ENCODE results near the gene UTP15.

UTP15 gene

GRCh38 chr5:73565969-73566547 is 515 bp downstream of the UTP15 start:
- DNase-seq, result no peak

- no peak for DNase-seq
Observed at GRCh38 chr5:73582285-73583145, 17.0 kb downstream of the UTP15 start.

DNA sequence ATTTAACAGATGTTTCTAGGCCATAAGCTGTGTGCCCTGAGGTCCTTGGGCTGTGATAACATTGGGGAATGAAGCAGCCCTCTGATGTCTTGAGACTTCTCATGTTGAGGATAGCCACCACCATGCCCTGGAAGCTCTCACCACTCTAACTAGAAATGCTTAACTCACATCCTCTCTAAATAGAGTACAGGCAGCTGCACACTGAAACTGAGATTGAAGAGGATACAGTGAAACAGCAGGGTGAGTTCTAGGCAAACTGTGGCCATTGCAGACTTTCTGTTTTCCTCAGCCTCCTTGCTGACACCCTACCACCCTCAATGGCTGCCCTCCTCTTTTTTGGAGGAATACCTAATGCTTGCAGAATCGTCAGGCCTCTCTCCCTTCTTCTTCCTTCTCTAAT is 22.4 kb downstream of the UTP15 start:
- DNase-seq, result no peak

DNA sequence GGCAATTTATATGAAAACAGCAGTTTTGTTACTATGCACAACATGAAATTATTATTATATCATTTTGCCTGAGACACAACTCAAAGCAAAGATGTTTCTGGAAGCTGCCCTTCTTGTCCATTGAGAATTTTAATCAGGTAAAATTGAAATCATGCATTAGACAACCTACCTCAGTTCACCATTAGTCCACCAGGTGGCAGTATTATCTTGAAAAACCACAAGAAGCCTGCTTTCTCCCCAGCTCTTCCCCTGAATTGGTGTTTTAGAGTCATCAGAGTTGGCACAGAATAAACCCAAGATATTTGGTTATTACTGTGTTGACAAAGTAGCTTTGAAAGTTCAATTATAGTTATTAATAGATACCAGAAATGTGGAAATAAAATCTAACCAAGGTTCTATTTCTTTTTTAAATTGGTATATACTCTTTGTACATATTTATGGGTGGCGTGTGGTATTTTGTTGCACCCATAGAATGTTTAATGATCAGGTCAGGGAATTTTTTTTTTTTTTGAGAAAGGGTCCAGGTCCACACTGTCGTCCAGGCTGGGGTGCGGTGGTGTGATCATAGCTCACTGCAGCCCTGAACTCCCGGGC is 25.7 kb downstream of the UTP15 start:
- peak; percentile 83 for DNase-seq

DNA sequence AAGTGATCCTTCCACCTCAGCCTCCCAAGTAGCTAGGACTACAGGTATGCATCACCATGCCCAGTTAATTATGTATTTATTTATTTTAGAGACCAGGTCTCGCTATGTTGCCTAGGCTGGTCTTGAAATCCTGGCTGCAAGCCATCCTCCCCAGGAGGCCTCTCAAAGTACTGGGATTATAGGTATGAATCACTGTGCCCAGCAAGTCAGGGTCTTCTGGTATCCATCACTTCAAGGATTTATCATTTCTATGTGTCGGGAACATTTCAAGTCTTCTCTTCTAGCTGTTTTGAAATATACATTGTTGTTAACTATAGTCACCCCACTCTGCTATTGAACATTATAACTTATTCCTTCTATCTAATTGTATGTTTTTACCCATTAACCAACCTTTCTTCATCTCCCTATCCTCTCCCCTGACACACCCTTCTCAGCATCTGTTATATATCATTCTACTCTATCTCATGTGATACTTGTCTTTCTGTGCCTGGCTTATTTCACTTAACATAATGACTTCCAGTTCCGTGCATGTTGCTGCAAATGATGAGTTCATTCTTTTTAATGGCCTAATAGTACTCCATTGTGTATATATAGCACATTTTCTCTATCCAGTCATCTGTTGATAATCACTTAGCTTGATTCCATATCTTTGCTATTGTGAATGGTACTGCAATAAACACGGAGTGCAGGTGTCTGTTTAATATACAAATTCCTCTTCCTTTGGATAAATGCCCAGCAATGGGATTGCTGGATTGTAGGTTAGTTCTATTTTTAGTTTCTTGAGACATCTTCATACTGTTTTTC is 26.4 kb downstream of the UTP15 start:
- no peak for DNase-seq

GRCh38 chr5:73592551-73592950 is 27.0 kb downstream of the UTP15 start:
- DNase-seq, result no peak

DNA sequence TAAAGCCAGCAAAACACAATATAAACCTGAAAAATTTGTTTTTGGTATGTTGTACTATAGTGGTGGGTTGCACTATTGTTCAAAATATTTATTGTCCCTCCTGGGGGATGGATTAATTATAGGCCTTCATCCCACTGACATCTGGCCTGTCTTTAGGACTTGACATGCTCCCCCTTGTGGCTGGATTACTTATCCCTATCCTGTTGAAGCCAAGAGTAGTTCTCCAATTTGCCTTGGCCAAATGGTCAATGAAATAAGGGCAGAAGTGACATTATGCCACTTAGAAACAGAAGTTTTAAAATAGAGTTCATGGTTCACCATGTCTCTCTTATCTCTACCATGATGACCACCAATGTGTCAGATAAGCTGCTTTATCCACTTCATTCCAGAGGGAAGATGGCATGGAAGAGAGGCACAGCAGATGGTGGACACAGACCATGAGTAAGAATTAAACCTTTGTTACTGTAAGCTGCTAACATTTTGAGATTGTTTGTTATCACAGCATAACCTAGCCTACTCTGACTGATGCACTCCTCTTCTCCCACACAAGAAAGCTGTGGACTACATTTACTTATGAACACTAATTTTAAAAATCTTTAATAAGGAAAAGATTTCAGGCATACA is 31.3 kb downstream of the UTP15 start:
- peak; percentile 10 for DNase-seq

DNA sequence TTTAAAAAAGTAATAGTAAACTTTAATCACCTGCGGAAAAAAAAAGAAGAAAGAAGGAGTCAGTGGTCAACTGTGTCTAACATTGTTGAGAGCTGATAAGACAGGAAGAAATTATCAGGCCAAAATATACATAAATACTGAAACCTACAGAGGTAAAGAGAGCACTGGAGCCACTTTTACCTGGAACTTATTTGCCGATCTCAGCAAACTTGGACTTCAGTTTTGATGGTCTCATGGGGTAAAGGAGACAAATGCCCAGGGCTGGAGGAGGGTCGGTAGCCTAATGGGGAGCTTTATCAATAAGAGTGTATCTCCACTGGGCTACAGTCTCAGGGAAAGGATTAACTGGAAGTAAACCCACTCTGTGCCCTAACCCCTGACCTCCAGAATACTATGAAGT is 33.8 kb downstream of the UTP15 start:
- no peak for DNase-seq

- no peak for DNase-seq
Observed at GRCh38 chr5:73603998-73604397, 38.5 kb downstream of the UTP15 start.

GRCh38 chr5:73605223-73606087 is 39.9 kb downstream of the UTP15 start:
- no peak for DNase-seq

DNA sequence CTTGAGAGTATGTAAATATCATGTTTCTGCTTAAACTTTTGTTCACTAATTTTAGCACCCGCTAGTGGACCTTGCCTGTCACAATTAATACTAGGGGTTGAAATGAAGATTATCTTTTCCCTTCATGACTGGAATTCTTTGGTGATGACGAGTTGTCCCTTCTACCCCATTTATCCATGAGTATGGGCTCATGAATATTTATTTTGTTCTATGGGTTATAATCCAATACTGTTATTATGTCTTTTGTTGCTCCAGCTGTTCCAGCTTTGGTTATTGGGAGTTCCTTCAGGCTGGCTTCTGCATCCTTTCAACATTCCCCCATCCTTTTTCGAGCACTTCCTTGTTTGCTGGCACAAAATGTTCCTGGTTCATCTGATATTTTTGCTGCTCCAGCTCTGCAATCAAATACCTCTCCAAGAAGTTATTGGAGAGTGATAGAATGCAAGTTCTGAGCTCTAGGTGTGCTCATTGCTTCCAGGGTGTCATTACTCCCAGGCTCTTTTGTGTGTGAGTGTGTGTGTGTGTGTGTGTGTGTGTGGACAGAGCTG is 40.7 kb downstream of the UTP15 start:
- DNase-seq, result no peak

- DNase-seq, result no peak
Observed at GRCh38 chr5:73607228-73607627, 41.7 kb downstream of the UTP15 start.

DNA sequence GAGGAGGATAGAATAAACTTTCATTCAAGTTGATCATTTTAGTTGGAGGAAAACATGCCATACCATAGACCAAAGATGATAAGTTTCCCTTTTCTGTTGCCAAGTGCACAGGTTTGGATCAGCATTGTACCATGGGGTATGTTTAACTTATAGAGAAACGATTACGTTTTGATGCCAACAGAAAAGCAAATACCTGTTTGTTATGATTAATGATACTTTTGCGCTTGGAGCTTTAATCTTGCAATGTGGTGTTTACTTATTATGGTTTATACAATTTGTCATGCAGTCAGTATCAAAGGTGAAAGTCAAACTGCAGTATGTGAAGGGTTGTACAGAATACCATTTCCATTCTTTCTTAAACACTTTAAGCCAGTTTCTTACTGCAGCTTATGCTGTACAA is 47.3 kb downstream of the UTP15 start:
- no peak for DNase-seq

- no peak for DNase-seq
Observed at GRCh38 chr5:73615085-73615484, 49.5 kb downstream of the UTP15 start.

DNA sequence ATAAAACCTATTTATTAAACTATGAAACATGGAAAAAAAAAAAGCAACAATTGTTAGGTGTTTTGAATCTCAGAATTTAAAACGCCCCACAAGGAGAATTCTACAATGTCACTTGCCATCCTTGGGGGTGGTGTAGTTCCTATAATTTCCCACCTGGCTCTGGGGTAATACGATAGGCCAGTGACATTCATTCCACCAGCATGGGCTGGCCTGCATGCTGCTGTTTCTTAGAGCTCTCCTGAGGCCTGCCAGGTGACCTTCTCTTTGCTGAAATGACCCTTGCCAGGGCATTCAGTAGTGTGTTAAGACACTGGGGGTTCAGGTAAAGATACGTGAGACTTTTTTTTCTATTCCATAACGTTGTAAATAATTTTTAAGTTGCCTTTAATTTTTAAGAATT is 50.4 kb downstream of the UTP15 start:
- no peak for DNase-seq

- no peak for DNase-seq
Observed at GRCh38 chr5:73617510-73618279, 52.2 kb downstream of the UTP15 start.

DNA sequence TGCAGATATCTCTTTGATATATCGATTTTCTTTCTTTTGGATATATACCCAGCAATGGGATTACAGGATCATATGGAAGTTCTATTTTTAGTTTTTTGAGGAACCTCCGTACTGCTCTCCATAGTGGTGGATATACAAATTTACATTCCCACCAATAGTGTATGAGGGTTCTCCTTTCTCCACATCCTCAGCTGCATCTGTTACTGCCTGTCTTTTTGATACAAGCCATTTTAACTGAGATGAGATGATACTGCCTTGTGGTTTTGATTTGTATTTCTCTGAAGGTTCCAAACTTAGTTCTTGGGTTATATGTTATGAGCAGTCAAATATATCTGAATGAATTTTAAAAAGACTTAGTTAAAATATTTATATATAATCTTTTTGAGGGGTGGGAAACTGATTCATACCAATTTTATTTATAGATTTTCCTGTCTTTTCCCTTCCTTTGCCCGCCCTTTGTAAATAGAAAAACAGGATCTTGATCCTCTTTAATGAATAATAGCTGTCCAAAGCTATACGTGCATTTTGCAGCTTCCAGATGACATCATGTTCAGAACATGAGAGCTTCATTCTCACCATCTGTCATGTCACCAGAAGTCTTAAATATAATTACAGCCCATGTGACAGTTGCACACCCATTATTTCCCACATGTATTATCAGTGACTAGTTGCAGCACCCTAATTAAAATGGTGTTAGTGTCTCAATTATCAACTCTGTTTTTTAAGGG is 54.2 kb downstream of the UTP15 start:
- DNase-seq, result no peak

DNA sequence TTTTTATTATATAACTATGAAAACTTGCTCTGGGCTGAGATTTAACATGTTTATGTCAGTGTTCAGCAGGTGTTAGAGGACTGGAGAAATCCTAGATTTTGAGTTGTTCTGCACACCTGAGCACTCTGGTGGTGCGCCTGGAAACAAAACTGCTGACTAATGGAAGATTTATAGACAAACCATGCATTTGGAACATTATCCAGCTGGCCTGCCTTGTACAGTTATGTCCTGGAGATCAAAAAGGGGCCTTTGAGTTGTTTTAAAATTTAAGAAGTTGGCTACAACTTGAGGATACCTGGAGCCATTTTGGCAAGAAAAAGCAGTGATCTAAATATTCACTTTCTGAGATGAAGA is 54.8 kb downstream of the UTP15 start:
- no peak for DNase-seq

DNA sequence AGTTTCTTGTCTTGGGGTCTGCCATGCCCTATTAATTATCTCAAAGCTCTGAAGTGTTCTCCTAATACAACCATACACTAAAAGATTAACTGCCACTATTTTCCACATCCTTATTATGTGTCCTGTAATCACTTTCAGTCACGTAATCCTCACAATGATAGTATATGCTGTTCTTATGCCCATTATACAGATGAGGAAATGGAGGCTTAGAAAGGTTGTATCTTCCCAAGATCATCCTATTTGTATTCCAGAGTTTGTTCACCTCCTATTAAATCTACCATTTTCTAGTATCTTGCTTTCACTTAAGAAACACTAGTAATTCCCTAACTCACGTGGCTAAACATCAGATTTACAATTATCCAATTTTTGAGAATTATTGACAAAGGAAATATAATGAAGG is 57.5 kb downstream of the UTP15 start:
- no peak for DNase-seq

DNA sequence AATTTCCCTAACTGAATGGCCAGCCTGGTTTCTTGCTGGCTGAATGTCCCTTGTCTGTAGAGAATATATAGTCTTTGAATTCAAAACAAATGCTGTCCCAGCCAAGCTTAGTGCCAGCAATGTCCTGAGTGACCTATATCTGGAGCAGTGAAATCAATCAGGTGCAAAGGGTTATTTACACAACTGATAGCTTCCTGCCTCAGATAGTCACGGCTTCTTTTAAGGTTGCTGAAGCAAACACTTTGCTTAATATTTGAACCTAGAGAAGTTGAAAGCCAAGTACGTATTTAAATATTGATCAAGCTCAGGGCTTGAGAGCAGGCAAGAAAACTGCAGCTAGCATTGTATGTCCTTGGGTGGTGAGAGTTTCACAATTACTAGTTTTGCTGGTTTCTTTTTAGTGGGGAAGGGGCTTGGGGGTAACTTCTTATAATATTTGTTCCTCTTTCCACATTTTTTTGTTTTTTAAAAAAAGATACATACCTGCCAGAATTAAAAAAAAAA is 58.4 kb downstream of the UTP15 start:
- DNase-seq, result no peak
